Mesothelial cell of epicardium (in vitro differentiated cells): ENCODE data around the gene DDIAS. TPM values are rescaled to one million over a fixed set of nuclear protein-coding genes. Genes with fewer than 3 reads are reported as not detected.
A peak's percentile ranks its signal among the peaks of the same experiment; 100 is the strongest.

Experiments used
- DNase-seq, 2 experiments: peaks; one replicate each; pipeline ENCODE4 v3.0.0; 2021; ENCODE audit warnings: low spot score in 2 of 2; ENCODE audit not compliant: unreplicated experiment in 2 of 2
- H3K27ac Mint-ChIP-seq: 2 replicates; pipeline ENCODE4 v1.8.0; 2021; ENCODE audit warnings: mixed read lengths
- H3K27me3 Mint-ChIP-seq: 2 replicates; pipeline ENCODE4 v1.8.0; 2021; ENCODE audit warnings: low read depth, mixed read lengths
- H3K36me3 Mint-ChIP-seq: 2 replicates; pipeline ENCODE4 v1.8.0; 2021; ENCODE audit warnings: mixed read lengths
- H3K4me1 Mint-ChIP-seq: 2 replicates; pipeline ENCODE4 v1.8.0; 2021; ENCODE audit warnings: mixed read lengths
- H3K4me3 Mint-ChIP-seq: 2 replicates; pipeline ENCODE4 v1.8.0; 2021; ENCODE audit warnings: mild to moderate bottlenecking, moderate library complexity, mixed read lengths
- H3K9me3 Mint-ChIP-seq: 2 replicates; pipeline ENCODE4 v1.8.0; 2021; ENCODE audit warnings: mixed read lengths
- total RNA-seq: library from RNA; stranded (reverse); gene quantifications from 3 replicates; pipeline ENCODE4 v1.2.1, GENCODE V29; 2021
- TF ChIP-seq, protein P1 (sequence below): fragments of 200-600 bp; sonication (generic); IDR thresholded peaks from one replicate; pipeline ENCODE4 v1.5.0; 2021; ENCODE audit warnings: antibody characterized with exemption; ENCODE audit not compliant: unreplicated experiment

DDIAS gene
- total RNA-seq, 1 donor from 2014 or later = 5.6 TPM

- no peak for DNase-seq
- Mint-ChIP-seq H3K9me3 (no peaks in the 10 kb centered on the region), H3K4me1 (peaks cover 2% of the 10 kb centered on the region), H3K36me3 (no peaks in the 10 kb centered on the region), H3K4me3 (no peak overlapping the region), H3K27ac (no peak overlapping the region), H3K27me3 (no peaks in the 10 kb centered on the region)
- TF ChIP-seq, protein P1, sequence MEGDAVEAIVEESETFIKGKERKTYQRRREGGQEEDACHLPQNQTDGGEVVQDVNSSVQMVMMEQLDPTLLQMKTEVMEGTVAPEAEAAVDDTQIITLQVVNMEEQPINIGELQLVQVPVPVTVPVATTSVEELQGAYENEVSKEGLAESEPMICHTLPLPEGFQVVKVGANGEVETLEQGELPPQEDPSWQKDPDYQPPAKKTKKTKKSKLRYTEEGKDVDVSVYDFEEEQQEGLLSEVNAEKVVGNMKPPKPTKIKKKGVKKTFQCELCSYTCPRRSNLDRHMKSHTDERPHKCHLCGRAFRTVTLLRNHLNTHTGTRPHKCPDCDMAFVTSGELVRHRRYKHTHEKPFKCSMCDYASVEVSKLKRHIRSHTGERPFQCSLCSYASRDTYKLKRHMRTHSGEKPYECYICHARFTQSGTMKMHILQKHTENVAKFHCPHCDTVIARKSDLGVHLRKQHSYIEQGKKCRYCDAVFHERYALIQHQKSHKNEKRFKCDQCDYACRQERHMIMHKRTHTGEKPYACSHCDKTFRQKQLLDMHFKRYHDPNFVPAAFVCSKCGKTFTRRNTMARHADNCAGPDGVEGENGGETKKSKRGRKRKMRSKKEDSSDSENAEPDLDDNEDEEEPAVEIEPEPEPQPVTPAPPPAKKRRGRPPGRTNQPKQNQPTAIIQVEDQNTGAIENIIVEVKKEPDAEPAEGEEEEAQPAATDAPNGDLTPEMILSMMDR = no peak
Observed at GRCh38 chr11:82865841-82866240, 35.7 kb upstream of the DDIAS start.

- peaks cover 2% of the 10 kb centered on the region for H3K4me1 Mint-ChIP-seq
- H3K4me3 Mint-ChIP-seq = no peak overlapping the region
Observed at GRCh38 chr11:82867495-82868082, 33.9 kb upstream of the DDIAS start.

GRCh38 chr11:82869657-82870056, 31.9 kb upstream of the DDIAS start:
- no peaks in the 10 kb centered on the region for H3K27me3 Mint-ChIP-seq

More at GRCh38 chr11:82867495-82868082, 33.9 kb upstream of the DDIAS start:
- H3K9me3 Mint-ChIP-seq = no peaks in the 10 kb centered on the region
- TF ChIP-seq, protein P1 = peak; percentile 86
- no peaks in the 10 kb centered on the region for H3K27me3 Mint-ChIP-seq
- DNase-seq = peak; percentile 69 to 80
- H3K27ac Mint-ChIP-seq = no peak overlapping the region
- H3K36me3 Mint-ChIP-seq = no peaks in the 10 kb centered on the region

DNA sequence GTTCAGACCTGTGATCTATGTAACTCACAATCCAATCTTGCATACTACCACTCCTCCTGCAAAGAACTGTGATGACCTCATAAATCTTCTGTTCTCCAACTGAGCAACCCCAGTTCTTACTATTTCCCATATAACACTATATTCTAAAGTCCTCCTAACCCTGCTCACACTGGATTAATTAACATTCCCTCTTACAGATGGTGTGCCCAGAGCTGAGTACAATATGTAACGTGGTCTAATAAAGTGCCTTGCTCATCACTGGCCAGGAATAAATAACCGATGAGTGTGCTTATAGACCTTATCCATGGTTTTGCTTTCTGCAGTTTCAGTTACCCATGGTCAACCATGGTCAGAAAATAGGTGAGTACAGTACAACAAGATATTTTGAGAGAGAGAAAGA, 29.9 kb upstream of the DDIAS start:
- H3K9me3 Mint-ChIP-seq = peaks cover 2% of the 10 kb centered on the region
- peaks cover 14% of the 10 kb centered on the region for H3K4me1 Mint-ChIP-seq
- H3K36me3 Mint-ChIP-seq = peaks cover 2% of the 10 kb centered on the region

More at GRCh38 chr11:82869657-82870056, 31.9 kb upstream of the DDIAS start:
- TF ChIP-seq, protein P1 = no peak
- Mint-ChIP-seq H3K9me3 (no peaks in the 10 kb centered on the region), H3K4me3 (no peak overlapping the region), H3K4me1 (peaks cover 14% of the 10 kb centered on the region), H3K36me3 (no peaks in the 10 kb centered on the region), H3K27ac (no peak overlapping the region)
- DNase-seq = no peak

GRCh38 chr11:82872377-82873150, 29.0 kb upstream of the DDIAS start:
- TF ChIP-seq, protein P1 = no peak
- peaks cover 8% of the 10 kb centered on the region for H3K9me3 Mint-ChIP-seq
- DNase-seq = no peak

More for the DNA sequence above, 29.9 kb upstream of the DDIAS start:
- no peak for DNase-seq
- no peak overlapping the region for H3K27ac Mint-ChIP-seq
- TF ChIP-seq, protein P1 = no peak
- H3K4me3 Mint-ChIP-seq = no peak overlapping the region
- no peaks in the 10 kb centered on the region for H3K27me3 Mint-ChIP-seq

More at GRCh38 chr11:82872377-82873150, 29.0 kb upstream of the DDIAS start:
- peaks cover 8% of the 10 kb centered on the region for H3K36me3 Mint-ChIP-seq
- no peaks in the 10 kb centered on the region for H3K27me3 Mint-ChIP-seq
- H3K27ac Mint-ChIP-seq = peak overlapping the region; percentile 24
- peaks cover 14% of the 10 kb centered on the region for H3K4me1 Mint-ChIP-seq
- H3K4me3 Mint-ChIP-seq = no peak overlapping the region
